ENCODE data around the gene CLEC18B.
"Not testable (repeated sequence)": the region's sequence is repeated elsewhere in the genome, so short reads cannot be mapped to it uniquely, and the experiment has no call there.

Gene CLEC18B

DNA sequence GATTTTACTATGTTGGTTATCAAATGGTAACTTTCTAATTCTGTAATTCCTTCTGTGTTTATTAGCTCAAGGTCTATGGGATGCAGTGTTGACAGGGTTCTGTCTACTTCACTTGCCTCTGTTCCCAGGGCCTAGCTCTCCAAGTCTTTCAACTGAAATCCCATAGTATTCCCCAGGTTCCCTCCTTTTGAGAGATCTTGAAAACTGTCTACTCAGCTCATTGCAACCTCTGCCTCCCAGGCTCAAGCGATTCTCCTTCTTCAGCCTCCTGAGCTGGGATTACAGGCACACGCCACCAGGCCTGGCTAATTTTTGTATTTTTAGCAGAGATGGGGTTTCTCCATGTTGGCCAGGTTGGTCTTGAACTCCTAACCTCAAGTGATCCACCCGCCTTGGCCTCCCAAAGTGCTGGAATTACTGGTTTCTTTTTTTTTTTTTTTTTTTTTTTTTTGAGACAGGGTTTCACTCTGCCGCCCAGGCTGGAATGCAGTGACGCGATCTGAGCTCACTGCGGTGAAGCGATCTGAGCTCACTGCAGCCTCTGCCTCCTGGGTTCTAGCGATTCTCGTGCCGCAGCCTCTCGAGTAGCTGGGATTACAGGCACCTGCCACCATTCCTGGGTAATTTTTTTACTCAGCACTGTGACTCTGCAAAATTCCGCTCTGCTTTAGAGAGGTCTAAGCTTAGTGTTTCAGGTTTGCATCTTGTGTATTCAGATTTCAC is 22.5 kb upstream of the CLEC18B start:
- DNase-seq (ENCODE audit: low read depth) = not testable (repeated sequence)

DNA sequence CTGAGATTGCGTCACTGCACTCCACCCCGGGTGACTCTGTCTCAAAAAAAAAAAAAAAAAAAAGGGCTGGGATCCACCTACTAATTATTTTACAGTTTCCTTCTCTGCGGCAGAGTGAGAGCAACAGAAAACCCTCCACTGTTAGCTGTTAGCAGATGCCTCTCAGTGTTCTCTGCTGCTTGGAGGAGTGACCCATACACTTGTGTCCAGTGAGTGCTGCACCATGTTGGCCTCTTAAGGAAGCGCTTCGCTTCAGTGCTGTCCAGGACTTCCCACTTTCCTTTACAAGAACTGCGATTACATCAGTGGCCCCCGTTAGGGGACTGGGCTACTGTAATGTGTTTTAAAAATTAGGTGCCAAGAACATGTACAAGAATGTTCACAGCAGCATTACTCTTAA is 18.4 kb upstream of the CLEC18B start:
- no peak for DNase-seq (ENCODE audit: low read depth)

DNA sequence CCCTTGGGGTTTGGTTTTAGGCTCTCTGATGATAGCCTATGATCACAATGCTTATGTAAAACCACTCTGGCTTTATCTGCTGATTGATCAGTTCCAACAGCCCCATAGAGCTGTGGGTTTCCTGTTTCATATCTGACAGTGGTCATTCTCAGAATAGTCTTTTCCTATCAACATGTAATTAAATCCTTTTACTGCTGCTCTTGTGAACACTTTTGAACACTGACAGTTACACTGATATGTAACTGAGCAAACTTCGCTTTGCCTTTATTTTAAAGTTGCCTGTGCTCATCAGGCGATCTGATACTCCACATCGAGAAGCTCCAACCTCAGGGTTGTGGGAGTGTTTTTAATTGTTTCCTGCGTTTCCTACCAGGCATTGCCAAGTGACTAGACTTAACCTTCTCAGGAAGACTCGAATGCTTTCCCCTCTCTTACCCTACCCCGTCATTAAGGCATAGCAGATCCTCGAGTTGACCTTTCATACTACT is 17.3 kb upstream of the CLEC18B start:
- DNase-seq (ENCODE audit: low read depth) = no peak

DNA sequence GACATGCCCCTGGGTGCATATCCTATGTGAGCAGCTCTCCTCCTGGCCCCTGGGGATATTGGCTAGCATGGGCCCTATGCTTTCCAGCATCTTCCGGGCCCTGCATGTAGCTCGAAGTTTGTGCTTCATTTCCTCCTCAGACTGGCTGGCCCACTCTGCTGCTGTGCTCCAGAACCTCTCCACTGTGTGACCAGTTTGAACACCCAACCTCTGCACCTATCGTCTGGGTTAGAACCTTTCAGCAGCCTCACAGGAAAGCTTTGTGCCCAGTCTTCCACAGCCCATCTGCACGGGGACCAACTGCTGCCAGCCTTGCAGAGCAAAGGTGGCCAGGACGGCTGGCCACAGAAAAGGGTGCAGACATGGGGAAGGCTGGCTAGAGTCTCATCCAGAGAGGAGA is 10.2 kb upstream of the CLEC18B start:
- DNase-seq (ENCODE audit: low read depth) = no peak

DNA sequence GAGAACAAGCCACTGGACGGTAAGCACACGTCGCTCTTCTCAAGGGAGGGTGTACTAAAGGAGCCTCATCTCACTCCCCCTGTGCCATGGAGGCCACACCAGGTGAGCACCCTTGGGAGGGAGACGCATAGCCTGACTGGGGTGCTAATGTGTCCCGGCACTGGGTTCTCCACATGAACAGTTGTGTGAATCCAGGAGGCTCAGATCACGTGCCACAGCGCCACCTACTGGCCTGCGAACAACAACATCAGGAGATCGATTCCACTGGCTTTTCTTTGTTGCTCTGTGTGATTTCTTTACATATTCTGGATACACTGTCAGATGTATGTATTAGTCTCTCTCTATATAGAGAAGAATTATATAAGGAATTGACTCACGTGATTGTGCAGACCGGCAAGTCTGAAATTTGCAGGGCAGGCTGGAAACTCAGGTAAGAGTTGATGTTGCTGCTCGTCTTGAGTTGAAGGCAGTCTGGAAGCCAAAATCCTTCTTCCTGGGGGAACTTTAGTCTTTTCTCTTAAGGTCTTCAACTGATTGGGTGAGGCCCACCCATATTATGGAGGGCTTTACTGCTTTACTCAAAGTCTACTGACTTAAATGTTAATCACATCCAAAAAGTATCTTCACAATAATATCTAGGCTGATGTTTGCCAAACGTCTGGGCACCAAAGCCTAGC is 8.9 kb upstream of the CLEC18B start:
- not testable (repeated sequence) for DNase-seq (ENCODE audit: low read depth)

DNA sequence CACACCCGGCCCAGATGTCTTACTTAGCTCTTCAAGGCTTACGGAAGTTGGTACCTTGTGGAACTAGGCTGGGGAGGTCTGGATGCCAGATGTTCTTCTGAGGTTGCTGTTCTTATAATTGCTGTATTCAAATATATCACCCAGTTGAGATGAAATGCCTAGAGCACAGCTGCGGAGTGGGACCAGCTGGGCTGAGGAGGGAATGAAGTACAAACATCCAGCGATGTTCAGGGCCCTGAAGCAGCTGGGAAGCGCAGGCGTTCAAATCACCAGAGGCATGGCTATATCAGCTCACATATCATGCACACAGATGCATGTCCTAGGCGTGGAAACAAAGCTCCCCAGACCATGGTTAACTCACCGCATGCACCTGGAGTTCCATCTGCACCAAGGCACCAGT is 7.2 kb upstream of the CLEC18B start:
- not testable (repeated sequence) for DNase-seq (ENCODE audit: low read depth)

- DNase-seq (ENCODE audit: low read depth) = not testable (repeated sequence)
Measured at GRCh38 chr16:74425751-74426150, 4.5 kb upstream of the CLEC18B start.

DNA sequence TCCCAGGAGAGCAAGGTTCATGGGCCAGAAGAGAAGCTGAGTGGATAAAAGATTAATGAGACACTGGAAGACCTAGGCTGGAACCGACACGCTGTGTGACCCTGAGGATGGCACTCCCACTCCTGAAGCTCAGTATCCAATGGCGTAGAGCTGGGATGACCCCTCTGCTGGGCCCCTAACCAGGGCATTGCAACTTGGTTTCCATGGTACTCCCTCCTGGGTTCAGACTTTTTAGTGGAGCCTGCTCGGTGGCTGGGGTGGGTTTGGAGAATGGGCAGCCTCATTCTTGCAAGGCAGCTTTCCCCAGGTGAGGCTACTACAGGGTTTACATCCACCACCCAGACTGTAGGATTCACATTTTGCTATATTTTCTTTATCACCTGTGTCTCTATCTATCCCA is 2.4 kb upstream of the CLEC18B start:
- DNase-seq (ENCODE audit: low read depth) = not testable (repeated sequence)

GRCh38 chr16:74422086-74422485 is 808 bp upstream of the CLEC18B start:
- DNase-seq (ENCODE audit: low read depth) = not testable (repeated sequence)

- not testable (repeated sequence) for DNase-seq (ENCODE audit: low read depth)
Measured at GRCh38 chr16:74421482-74421785, 156 bp upstream of the CLEC18B start.

DNA sequence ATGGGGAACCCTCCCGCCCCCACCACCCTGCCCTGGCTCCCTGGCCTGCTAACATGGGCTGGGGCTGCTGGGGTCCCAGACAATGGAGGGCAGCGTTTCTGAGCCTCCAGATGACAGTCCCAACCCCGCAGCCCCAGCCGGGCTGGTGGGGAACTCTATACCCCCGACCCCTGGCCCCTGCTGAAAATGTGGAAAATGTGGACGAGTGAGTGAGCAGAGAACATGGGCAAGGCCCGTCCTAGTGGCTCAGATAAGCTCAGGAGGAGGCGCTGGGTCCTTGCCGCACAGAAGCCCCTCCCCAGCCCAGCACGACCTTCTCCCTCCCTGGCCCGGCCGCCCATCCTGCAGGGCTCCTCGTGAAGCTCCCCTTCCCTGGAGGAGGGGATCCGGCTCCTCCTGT is 1.5 kb downstream of the CLEC18B start:
- not testable (repeated sequence) for DNase-seq (ENCODE audit: low read depth)

GRCh38 chr16:74417897-74418296 is 3.4 kb downstream of the CLEC18B start:
- DNase-seq (ENCODE audit: low read depth) = not testable (repeated sequence)

DNA sequence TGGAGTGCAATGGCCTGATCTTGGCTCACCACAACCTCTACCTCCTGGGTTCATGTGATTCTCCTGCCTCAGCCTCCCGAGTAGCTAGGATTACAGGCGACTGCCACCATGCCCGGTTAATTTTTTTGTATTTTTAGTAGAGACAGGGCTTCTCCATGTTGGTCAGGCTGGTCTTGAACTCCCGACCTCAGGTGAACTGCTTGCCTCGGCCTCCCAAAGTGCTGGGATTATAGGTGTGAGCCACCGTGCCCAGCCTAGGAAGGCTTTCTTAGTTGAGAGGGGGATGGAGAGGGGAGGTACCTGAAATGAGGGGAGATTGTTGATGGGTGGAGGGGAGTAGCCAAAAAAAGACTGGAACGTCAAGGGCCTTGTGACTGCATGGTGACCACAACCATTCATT is 7.4 kb downstream of the CLEC18B start:
- not testable (repeated sequence) for DNase-seq (ENCODE audit: low read depth)

DNA sequence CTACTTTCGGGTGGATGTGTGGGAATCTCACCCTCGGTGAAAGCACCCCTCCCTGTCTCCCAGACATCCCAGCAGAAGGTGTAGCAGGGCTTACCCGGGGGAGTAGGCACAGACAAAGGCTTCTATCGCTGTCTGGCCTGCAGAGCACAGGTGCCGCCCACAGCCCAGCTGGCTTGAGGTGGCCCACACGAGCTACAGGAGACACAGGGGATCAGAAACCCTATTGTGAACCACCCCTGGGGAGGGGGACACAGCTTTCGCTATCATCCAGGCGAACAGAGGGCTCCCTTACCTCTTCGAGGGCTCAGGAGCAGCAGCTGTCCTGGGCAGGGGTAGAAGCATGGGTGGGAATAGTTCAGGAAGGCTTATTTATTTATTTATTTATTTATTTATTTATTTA is 7.8 kb downstream of the CLEC18B start:
- DNase-seq (ENCODE audit: low read depth) = not testable (repeated sequence)

GRCh38 chr16:74412775-74413390 is 8.4 kb downstream of the CLEC18B start:
- DNase-seq (ENCODE audit: low read depth) = not testable (repeated sequence)

- DNase-seq (ENCODE audit: low read depth) = not testable (repeated sequence)
Measured at GRCh38 chr16:74412138-74412774, 9.0 kb downstream of the CLEC18B start.

DNA sequence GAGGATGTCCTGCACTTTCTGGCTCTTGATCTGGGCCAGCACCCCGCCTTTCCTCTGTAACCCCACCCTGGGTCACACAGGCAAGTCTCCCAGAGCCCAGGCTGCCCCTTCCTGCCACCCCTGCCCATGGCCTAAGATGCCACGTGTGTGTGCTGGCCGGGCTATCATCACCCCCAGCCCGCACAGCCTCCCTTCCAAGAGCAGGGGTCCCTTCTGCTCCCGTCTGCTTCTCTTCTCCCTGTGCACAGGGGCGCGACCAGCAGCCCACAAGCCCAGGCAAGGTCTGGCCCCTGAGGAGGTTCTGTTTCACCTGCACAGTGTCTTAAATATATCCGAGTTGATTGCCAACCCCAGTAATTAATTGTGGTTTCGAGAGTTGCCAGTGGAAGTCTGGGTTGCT is 10.3 kb downstream of the CLEC18B start:
- DNase-seq (ENCODE audit: low read depth) = not testable (repeated sequence)

- not testable (repeated sequence) for DNase-seq (ENCODE audit: low read depth)
Measured at GRCh38 chr16:74410057-74410957, 11.0 kb downstream of the CLEC18B start.

DNA sequence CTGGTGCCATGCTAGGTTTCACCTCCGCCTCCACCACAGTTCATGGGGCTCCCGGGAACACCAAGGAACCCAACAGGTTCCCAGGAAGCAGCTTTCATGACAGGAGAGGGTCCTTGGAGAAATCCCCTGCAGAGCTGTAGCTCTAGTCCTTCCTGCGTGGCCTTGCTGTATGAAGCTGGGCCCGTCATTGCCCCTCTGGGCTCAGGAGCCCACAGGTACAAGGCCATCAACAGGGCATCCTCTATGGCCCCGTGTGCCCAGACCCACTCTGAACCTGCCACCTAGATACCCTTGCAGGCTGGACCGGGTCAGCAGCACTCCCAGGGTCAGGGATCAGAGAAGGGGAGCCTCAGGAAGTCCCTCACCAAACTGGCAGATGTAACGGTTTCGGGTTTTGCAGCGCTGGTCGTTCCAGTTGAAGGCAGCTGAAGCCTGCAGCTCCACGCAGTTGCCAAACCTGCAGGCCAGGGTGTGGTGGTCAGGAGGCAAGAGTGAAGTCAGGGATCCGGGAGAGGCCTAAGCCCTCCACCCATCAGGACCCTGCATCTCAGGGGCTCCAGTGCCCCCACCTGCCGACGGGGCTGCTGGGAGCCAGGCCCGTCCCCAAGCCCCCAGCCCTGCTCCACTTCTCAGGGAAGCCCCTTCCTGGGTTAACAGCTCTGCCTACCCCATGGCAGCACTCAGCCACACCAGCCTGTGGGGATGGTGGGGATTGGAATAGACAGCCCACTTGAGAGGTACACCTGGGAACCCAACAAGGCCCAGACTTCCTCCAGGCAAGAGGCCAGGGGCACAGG is 11.9 kb downstream of the CLEC18B start:
- not testable (repeated sequence) for DNase-seq (ENCODE audit: low read depth)

GRCh38 chr16:74407362-74407705 is 13.9 kb downstream of the CLEC18B start:
- not testable (repeated sequence) for DNase-seq (ENCODE audit: low read depth)

Measured in T-helper 22 cell (primary cell).